Activated T-helper 17 cell treated with anti-CD3 and anti-CD28 coated beads, Interleukin-2, amount 50 U/mL, for 72 hours (primary cell): ENCODE measurements around the gene SPAG7. TPM values are rescaled to one million over a fixed set of nuclear protein-coding genes. Genes with fewer than 3 reads are reported as not detected.

Source experiments
- ATAC-seq: fragments of 150-1000 bp; cut with Tn5 transposase; replicated peaks from 2 replicates; pipeline ENCODE4 v1.10.0; 2021; ENCODE audit warnings: mild to moderate bottlenecking, moderate library complexity
- H3K27ac Mint-ChIP-seq: one replicate; pipeline ENCODE4 v1.8.0; 2022; ENCODE audit warnings: mixed read lengths
- H3K27me3 Mint-ChIP-seq: one replicate; pipeline ENCODE4 v1.8.0; 2022; ENCODE audit warnings: mixed read lengths
- H3K36me3 Mint-ChIP-seq: one replicate; pipeline ENCODE4 v1.8.0; 2022; ENCODE audit warnings: low read depth, mild to moderate bottlenecking, mixed read lengths
- H3K4me1 Mint-ChIP-seq: one replicate; pipeline ENCODE4 v1.8.0; 2022; ENCODE audit warnings: mixed read lengths
- H3K4me3 Mint-ChIP-seq: one replicate; pipeline ENCODE4 v1.8.0; 2022; ENCODE audit warnings: mild to moderate bottlenecking, mixed read lengths
- H3K9me3 Mint-ChIP-seq: one replicate; pipeline ENCODE4 v1.8.0; 2022; ENCODE audit warnings: mixed read lengths
- total RNA-seq, 2 donors: library from RNA; stranded (reverse); gene quantifications; one replicate each; pipeline ENCODE4 v1.2.3, GENCODE V29; 2022

Gene SPAG7
- total RNA-seq, 2 donors from 2014 or later: 71.6 to 83.4 TPM

GRCh38 chr17:4940555-4941318 lies 26.9 kb downstream of the SPAG7 start:
- Mint-ChIP-seq H3K36me3 (peaks cover 94% of the 10 kb centered on the region), H3K9me3 (no peaks in the 10 kb centered on the region), H3K4me1 (peaks cover 51% of the 10 kb centered on the region), H3K27me3 (no peaks in the 10 kb centered on the region), H3K27ac (peak overlapping the region; percentile 93), H3K4me3 (peak overlapping the region; percentile 91)
- no peak for ATAC-seq

GRCh38 chr17:4939796-4940554 lies 27.6 kb downstream of the SPAG7 start, which contains the start of the genes RNF167 and SLC25A11:
Gene RNF167, plus strand, starts transcription at chr17:4940268. Its CDS starts 642 bp downstream, at chr17:4940910.
Gene SLC25A11, minus strand, starts transcription at chr17:4940046. Its CDS starts 136 bp downstream, at chr17:4939910.
- H3K36me3 Mint-ChIP-seq: peaks cover 88% of the 10 kb centered on the region
- peak within 1 kb of the TSS; percentile 91 for H3K4me3 Mint-ChIP-seq
- H3K4me1 Mint-ChIP-seq: peaks cover 43% of the 10 kb centered on the region
- no peaks in the 10 kb centered on the region for H3K9me3 Mint-ChIP-seq
- peak within 1 kb of the TSS; percentile 93 for H3K27ac Mint-ChIP-seq
- H3K27me3 Mint-ChIP-seq: no peaks in the 10 kb centered on the region
- ATAC-seq: peak; percentile 86

GRCh38 chr17:4939546-4939795 lies 28.1 kb downstream of the SPAG7 start:
- Mint-ChIP-seq H3K27ac (peak overlapping the region; percentile 93), H3K4me1 (peaks cover 41% of the 10 kb centered on the region), H3K9me3 (no peaks in the 10 kb centered on the region), H3K4me3 (peak overlapping the region; percentile 91), H3K27me3 (no peaks in the 10 kb centered on the region), H3K36me3 (peaks cover 84% of the 10 kb centered on the region)
- peak; percentile 0 for ATAC-seq

- Mint-ChIP-seq H3K4me1 (peaks cover 41% of the 10 kb centered on the region), H3K9me3 (no peaks in the 10 kb centered on the region), H3K27me3 (no peaks in the 10 kb centered on the region), H3K4me3 (peak overlapping the region; percentile 91), H3K36me3 (peaks cover 84% of the 10 kb centered on the region), H3K27ac (peak overlapping the region; percentile 93)
- ATAC-seq: no peak
Measured at GRCh38 chr17:4938688-4939545, 28.7 kb downstream of the SPAG7 start.

- H3K9me3 Mint-ChIP-seq: no peaks in the 10 kb centered on the region
- H3K36me3 Mint-ChIP-seq: peaks cover 78% of the 10 kb centered on the region
- peak overlapping the region; percentile 91 for H3K4me3 Mint-ChIP-seq
- H3K27me3 Mint-ChIP-seq: no peaks in the 10 kb centered on the region
- peak overlapping the region; percentile 93 for H3K27ac Mint-ChIP-seq
- H3K4me1 Mint-ChIP-seq: peaks cover 44% of the 10 kb centered on the region
- no peak for ATAC-seq
Measured at GRCh38 chr17:4938069-4938491, 29.5 kb downstream of the SPAG7 start.

GRCh38 chr17:4937553-4937952 lies 30.1 kb downstream of the SPAG7 start:
- H3K27me3 Mint-ChIP-seq: no peaks in the 10 kb centered on the region
- H3K36me3 Mint-ChIP-seq: peaks cover 73% of the 10 kb centered on the region
- peak overlapping the region; percentile 41 for H3K27ac Mint-ChIP-seq
- H3K9me3 Mint-ChIP-seq: no peaks in the 10 kb centered on the region
- H3K4me1 Mint-ChIP-seq: peaks cover 40% of the 10 kb centered on the region
- ATAC-seq: no peak
- peak overlapping the region; percentile 91 for H3K4me3 Mint-ChIP-seq

- no peaks in the 10 kb centered on the region for H3K27me3 Mint-ChIP-seq
- H3K27ac Mint-ChIP-seq: peak overlapping the region; percentile 41
- no peak overlapping the region for H3K4me3 Mint-ChIP-seq
- H3K36me3 Mint-ChIP-seq: peaks cover 61% of the 10 kb centered on the region
- H3K4me1 Mint-ChIP-seq: peaks cover 33% of the 10 kb centered on the region
- H3K9me3 Mint-ChIP-seq: no peaks in the 10 kb centered on the region
- no peak for ATAC-seq
Measured at GRCh38 chr17:4936436-4936835, 31.2 kb downstream of the SPAG7 start.

- H3K27me3 Mint-ChIP-seq: no peaks in the 10 kb centered on the region
- no peak for ATAC-seq
- H3K36me3 Mint-ChIP-seq: peaks cover 54% of the 10 kb centered on the region
- H3K4me1 Mint-ChIP-seq: peaks cover 27% of the 10 kb centered on the region
- H3K27ac Mint-ChIP-seq: peak overlapping the region; percentile 25
- no peak overlapping the region for H3K4me3 Mint-ChIP-seq
- no peaks in the 10 kb centered on the region for H3K9me3 Mint-ChIP-seq
Measured at GRCh38 chr17:4935650-4936049, 32.0 kb downstream of the SPAG7 start.

- peak overlapping the region; percentile 47 for H3K27ac Mint-ChIP-seq
- peaks cover 50% of the 10 kb centered on the region for H3K36me3 Mint-ChIP-seq
- H3K27me3 Mint-ChIP-seq: no peaks in the 10 kb centered on the region
- H3K4me1 Mint-ChIP-seq: peaks cover 27% of the 10 kb centered on the region
- H3K9me3 Mint-ChIP-seq: no peaks in the 10 kb centered on the region
- peak; percentile 85 for ATAC-seq
- H3K4me3 Mint-ChIP-seq: peak overlapping the region; percentile 42
Measured at GRCh38 chr17:4934173-4934979, 33.2 kb downstream of the SPAG7 start.

- Mint-ChIP-seq H3K4me1 (peaks cover 27% of the 10 kb centered on the region), H3K27ac (peak overlapping the region; percentile 47), H3K9me3 (no peaks in the 10 kb centered on the region), H3K36me3 (peaks cover 50% of the 10 kb centered on the region), H3K27me3 (no peaks in the 10 kb centered on the region), H3K4me3 (no peak overlapping the region)
- ATAC-seq: no peak
Measured at GRCh38 chr17:4933646-4934045, 34.0 kb downstream of the SPAG7 start.

- peaks cover 21% of the 10 kb centered on the region for H3K4me1 Mint-ChIP-seq
- H3K27me3 Mint-ChIP-seq: no peaks in the 10 kb centered on the region
- H3K9me3 Mint-ChIP-seq: no peaks in the 10 kb centered on the region
- peaks cover 48% of the 10 kb centered on the region for H3K36me3 Mint-ChIP-seq
- H3K27ac Mint-ChIP-seq: peak overlapping the region; percentile 47
- no peak for ATAC-seq
- H3K4me3 Mint-ChIP-seq: no peak overlapping the region
Measured at GRCh38 chr17:4932756-4933155, 34.9 kb downstream of the SPAG7 start.

GRCh38 chr17:4931963-4932362 lies 35.7 kb downstream of the SPAG7 start, which contains the start of gene GP1BA:
Gene GP1BA, plus strand, starts transcription at chr17:4932277. Its CDS starts 328 bp downstream, at chr17:4932605.
- no peaks in the 10 kb centered on the region for H3K27me3 Mint-ChIP-seq
- peaks cover 40% of the 10 kb centered on the region for H3K36me3 Mint-ChIP-seq
- peak within 1 kb of the TSS; percentile 47 for H3K27ac Mint-ChIP-seq
- peaks cover 21% of the 10 kb centered on the region for H3K4me1 Mint-ChIP-seq
- no peak within 1 kb of the TSS for H3K4me3 Mint-ChIP-seq
- no peak for ATAC-seq
- H3K9me3 Mint-ChIP-seq: no peaks in the 10 kb centered on the region

GRCh38 chr17:4928881-4929280 lies 38.7 kb downstream of the SPAG7 start:
- H3K4me1 Mint-ChIP-seq: peaks cover 17% of the 10 kb centered on the region
- H3K9me3 Mint-ChIP-seq: no peaks in the 10 kb centered on the region
- no peaks in the 10 kb centered on the region for H3K27me3 Mint-ChIP-seq
- no peak overlapping the region for H3K27ac Mint-ChIP-seq
- peaks cover 20% of the 10 kb centered on the region for H3K36me3 Mint-ChIP-seq
- no peak overlapping the region for H3K4me3 Mint-ChIP-seq
- no peak for ATAC-seq
